Mucosa of gallbladder (tissue), 1 donor: ENCODE data around the gene CANX. TPM values are rescaled to one million over a fixed set of nuclear protein-coding genes. Genes with fewer than 3 reads are reported as not detected.
"Not testable (repeated sequence)": the region's sequence is repeated elsewhere in the genome, so short reads cannot be mapped to it uniquely, and the experiment has no call there.

Experiments used
- DNase-seq: peaks from one replicate; pipeline ENCODE4 v3.0.0-alpha.2; 2020; ENCODE audit warnings: low spot score
- total RNA-seq: library from RNA; stranded (reverse); gene quantifications from one replicate; pipeline ENCODE4 v1.2.1, GENCODE V29; 2021
- donor health status: DM: no; HTN: no; CAD: no.

CANX gene
- total RNA-seq = 696 TPM

DNA sequence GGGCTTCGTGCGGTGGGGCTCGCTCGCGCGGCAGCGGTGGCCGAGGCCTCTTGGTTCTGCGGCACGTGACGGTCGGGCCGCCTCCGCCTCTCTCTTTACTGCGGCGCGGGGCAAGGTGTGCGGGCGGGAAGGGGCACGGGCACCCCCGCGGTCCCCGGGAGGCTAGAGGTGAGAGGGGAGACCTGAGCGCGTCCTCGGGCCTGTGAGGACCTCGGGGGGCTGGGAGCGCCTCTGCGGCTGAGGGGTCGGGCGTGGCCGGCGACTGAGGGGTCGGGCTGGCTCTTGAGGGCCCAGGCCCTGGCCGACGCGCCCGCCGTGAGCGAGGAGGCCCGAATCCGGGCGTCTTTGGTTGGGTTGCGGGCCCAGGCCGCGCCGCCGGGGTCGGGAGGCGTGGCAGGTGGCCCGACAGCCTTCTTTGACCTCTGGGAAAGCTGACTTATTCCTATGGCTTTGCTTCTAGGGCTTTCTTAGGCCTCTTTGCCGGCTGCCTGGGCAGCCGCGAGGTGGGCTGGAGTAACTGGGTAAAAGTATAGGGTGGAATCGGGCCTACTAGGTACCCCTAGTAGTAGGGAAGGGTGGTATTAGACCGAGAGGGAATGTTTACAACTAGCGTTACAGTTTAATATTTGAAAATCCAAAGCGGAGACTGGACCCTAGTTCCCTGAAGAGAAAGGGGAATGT, at the start of gene CANX:
Gene CANX (plus strand): TSS at position 33 of the 681 bp plus-strand sequence. CDS start 6,715 bp downstream, outside the sequence.
- no peak for DNase-seq

DNA sequence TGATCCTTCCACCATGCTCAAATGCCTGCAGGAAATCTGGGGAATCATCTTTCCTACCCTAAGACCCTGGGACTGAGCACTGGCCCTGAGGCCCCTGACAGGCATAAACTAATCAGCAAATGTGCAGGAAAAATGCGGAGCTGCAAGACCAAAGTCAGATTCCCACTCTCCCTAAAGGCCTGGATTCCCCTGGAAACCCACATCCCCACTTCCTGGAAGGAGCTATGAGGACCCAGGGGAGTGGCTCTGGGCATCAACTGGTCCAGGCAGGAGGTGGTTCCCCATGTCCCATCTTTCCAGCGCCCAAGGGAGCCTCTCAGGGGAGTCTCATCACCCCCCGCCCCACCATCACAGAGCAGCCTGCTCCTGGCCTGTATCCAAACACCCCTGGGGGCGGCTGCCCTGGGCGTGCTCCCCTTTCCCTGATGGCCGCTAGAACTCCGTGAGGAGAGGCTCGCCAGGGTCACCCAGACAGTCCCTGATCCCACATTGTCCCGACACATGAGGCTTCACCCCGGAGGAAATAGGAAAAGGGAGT, 49.5 kb upstream of the CANX start:
- not testable (repeated sequence) for DNase-seq

- DNase-seq = not testable (repeated sequence)
Observed at GRCh38 chr5:179650245-179650644, 48.5 kb upstream of the CANX start.

GRCh38 chr5:179653135-179653534, 45.6 kb upstream of the CANX start:
- DNase-seq = not testable (repeated sequence)

DNA sequence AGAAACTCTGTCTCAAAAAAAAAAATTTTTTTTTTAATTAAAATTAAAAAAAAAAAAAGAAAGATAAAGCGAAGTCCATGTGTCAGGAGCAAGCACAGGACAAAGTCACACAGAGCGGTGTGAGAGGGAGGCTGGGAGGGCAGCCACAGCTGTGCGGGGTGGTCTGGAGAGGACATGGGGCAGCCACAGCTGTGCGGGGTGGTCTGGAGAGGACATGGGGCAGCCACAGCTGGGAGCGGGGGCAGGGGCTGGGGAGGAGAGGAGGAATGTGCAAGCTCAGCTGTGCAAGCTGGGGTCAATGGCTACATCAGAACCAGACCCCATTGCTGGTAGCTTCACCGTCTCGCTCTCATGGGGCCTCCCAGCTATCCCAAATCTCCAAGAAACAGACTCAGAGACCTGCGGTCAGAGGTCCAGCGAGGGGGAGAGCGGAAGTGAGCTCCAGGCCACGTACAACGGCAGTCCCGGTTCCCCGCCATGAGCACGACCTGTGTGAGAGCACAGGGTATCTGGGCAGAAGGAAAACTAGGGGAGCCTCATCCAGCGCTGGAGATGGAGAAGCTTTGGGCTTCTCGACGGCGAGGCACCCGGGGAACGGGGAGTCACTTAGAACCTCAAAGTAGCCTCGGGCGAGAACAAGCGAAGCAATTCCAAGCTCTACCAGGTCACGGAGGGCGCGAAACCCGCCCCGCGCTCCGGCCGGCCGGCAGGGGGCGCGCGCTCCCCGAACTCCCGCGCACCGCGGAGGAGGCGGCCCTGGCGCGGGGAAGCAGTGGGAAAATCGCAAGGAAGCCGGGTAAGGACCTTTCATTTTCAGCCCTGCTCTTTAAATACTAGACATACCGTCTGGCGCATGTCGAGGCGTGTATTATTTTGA, 41.2 kb upstream of the CANX start:
- not testable (repeated sequence) for DNase-seq

- DNase-seq = not testable (repeated sequence)
Observed at GRCh38 chr5:179658179-179658856, 40.4 kb upstream of the CANX start.

- DNase-seq = not testable (repeated sequence)
Observed at GRCh38 chr5:179661647-179662046, 37.1 kb upstream of the CANX start.

- no peak for DNase-seq
Observed at GRCh38 chr5:179668391-179668790, 30.4 kb upstream of the CANX start.

GRCh38 chr5:179678223-179679013, 20.3 kb upstream of the CANX start:
- DNase-seq = peak; percentile 97

DNA sequence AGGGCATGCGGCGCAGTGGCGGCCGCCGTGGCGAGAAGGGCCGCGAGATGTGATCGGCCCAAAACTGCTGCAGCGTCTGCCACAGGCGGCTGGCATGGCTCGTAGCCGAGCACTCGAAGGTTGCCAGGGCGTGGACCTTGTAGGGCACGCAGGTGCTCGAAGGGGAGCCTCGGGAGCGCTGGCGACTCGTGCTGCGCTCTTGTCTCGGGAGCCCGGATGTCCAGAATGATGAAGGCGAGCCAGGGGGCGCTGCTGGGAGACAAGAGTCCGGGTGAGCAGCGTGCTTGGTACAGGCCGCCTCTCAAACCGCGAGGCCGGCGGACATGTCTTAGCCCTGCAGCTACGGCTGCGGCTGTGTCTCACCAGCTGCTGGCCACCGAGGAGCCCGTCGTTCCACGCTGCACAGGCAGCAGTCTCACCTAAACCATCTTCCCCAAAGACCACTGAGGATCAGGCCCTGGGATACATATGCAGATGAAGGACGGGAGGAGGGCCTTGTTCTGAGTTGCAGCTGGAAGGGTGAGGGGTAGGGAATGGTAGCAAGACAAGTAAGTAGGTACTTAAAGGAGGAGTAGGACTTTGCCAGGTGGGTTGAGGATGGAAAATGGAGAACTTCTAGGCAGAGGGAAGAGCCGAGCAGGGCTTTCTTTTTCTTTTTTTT, 19.6 kb upstream of the CANX start:
- peak; percentile 78 for DNase-seq

- DNase-seq = no peak
Observed at GRCh38 chr5:179680014-179680779, 18.6 kb upstream of the CANX start.

DNA sequence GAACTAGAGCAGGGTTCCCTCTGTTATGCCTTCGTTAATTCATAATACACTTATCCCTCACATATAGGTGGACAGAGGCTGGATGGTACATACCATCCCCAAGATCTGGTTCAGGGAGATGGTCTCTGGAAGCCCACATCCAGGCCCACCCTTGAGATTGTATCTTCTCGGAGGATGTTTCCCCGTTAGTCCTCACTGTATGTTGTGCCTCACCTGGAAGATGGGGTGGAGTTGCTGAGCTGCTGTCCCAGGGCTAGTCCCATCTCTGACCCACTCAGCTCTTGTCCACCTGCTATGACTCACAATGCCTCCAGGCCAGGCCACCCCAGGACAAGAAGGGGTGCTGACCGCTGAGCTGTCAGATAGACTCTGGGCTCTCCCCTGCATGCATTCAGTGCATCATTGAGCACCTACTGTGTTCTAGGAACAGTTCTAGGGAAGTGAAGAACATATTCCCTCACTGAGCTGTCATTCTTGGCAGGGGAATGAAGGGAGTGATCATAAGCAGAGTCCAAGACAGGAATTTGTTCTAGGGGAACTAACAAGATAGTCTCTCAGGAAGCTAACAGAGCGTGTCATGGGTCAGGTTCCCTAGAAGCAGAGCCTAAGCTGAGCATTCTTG, 17.9 kb upstream of the CANX start, which contains the start of gene CBY3:
Gene CBY3 (minus strand): TSS at position 255 of the 622 bp plus-strand sequence. CDS start 116 bp downstream, at position 139.
- DNase-seq = no peak

DNA sequence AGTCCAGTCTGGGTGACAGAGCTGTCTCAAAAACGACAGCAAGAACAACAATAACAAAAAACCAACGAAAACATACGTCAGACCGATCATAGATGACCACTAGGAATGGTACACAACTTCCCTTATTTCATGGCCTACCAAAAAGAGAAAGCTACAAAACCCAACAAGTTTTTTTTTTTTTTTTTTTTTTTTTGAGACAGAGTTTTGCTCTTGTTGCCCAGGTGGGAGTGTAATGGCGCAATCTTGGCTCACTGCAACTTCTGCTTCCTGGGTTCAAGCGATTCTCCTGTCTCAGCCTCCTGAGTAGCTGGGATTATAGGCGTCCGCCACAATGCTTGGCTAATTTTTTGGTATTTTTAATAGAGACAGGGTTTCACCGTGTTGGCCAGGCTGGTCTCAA, 9.6 kb upstream of the CANX start:
- not testable (repeated sequence) for DNase-seq

DNA sequence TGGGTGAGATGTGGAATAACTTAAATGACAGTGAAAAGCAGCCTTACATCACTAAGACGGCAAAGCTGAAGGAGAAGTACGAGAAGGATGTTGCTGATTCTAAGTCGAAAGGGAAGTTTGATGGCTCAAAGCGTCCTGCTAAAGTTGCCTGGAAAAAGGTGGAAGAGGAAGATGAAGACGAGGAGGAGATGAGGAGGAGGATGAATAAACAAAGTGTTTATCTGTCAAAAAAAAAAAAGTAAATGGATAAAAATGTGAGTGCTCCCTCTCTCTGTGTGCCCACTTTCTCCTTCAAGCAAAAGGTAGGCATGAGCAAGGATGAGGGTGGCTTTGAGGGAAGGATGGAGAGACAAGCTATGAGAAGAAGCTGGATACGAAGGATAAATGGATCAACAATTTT, 4.2 kb upstream of the CANX start:
- no peak for DNase-seq

DNA sequence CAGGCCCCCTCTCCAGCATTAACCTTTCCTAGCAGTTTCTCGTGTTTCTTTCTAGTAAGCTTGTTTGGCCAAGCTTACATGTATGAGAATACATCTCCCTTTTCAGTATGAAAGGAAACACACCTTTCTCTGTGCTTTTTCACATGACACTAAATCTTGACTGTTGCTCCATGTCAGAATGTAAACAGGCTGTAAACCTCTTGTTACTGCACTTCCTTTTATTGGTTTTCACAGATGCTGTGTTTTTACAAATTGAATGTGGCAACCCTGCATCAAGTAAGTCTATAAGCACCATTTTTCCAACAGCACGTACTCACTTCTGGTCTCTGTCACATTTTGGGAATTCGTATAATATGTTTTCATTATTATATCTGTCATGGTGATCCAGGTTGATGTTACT, 2.2 kb upstream of the CANX start:
- DNase-seq = no peak

- no peak for DNase-seq
Observed at GRCh38 chr5:179697108-179697507, 1.7 kb upstream of the CANX start.

GRCh38 chr5:179697543-179697942, 1.2 kb upstream of the CANX start:
- not testable (repeated sequence) for DNase-seq

DNA sequence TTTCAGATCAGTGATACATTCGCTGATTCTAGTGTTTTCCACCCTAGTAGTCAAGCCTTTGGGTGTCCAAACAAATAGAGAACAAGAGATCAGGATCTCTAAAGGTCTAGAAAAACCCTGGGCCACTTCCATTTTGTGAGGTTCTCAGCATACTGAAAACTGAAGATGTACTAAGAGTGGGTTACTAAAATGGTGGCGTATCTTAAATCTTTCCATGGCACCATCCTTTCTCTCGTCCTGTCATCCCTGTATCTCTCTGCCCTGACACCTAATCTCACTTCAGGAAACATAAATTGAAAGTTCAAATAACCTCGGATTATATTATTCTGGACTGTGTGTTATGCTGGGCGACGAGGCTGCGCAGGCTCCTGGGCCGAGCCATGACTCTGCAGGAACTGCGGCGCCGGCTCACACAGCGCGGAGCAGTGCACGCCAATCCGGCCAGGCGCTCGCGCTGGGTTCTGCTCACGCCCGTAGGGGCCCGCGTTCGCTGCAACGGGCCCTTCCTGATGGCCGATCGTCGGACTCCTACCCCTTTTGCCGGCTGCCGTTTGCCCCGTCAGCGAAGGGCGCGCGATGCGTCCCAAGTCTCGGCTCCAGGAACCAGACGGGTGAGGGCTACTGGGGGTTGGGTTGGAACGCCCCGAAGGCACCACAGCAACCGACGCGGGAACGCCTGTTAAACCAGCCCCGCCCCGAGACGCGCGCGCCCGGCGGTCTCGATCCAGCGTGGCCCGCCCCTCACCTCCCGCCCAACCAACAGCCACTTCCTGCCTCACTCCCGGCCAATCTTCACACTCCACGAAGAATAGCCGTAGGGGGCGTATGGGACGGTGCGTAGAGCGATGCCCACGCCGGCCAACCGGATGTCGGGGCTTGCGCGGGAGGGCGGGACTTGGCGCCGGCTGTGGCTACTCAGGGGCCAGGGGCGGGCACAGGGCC, 503 bp upstream of the CANX start:
- peak; percentile 99 for DNase-seq
